B cell (primary cell): ENCODE results near the gene CHTF8. TPM values are rescaled to one million over a fixed set of nuclear protein-coding genes. Genes with fewer than 3 reads are reported as not detected.

Source experiments
- ATAC-seq: fragments of 200-7000 bp; cut with Tn5 transposase; one replicate; pipeline ENCODE4 v1.10.0; 2021; ENCODE audit warnings: low read depth, mild to moderate bottlenecking, moderate number of reproducible peaks, moderate library complexity
- CTCF ChIA-PET: fragments of 350-600 bp; sonication (Branson Sonifier 250); formaldehyde crosslinking; loops from one replicate; lab custom pipeline; 2021; ENCODE audit warnings: antibody characterized with exemption, inconsistent platforms; lab: Charles Lee
- POLR2A ChIA-PET: fragments of 350-600 bp; sonication (Branson Sonifier 250); formaldehyde crosslinking; loops from one replicate; lab custom pipeline; 2021; ENCODE audit warnings: antibody characterized with exemption; lab: Charles Lee
- DNase-seq: peaks from one replicate; pipeline ENCODE4 v3.0.0; 2013
- H2AFZ ChIP-seq: 2 replicates; pipeline ENCODE4 v1.6.1; 2012; ENCODE audit warnings: mild to moderate bottlenecking, low read depth, low read length; ENCODE audit not compliant: insufficient read depth, poor library complexity, severe bottlenecking
- H3K27ac ChIP-seq, 2 donors: 1 replicate in 1 of 2; 2 replicates in 1 of 2; pipeline ENCODE4 v1.5.1; 2012 to 2013; ENCODE audit warnings: low read length in 2 of 2, mild to moderate bottlenecking in 2 of 2, moderate library complexity in 1 of 2
- H3K27me3 ChIP-seq, 4 experiments: fragments of 200-600 bp in 1 of 4; sonication (generic) in 1 of 4; replicated peaks in 1 of 4; 1 replicate in 2 of 4; 2 replicates in 2 of 4; pipeline versions ENCODE4 v1.6.1 to v1.7.0; 2013 to 2016; ENCODE audit warnings: low read length in 3 of 4, mild to moderate bottlenecking in 2 of 4, mixed read lengths in 1 of 4, moderate library complexity in 1 of 4; ENCODE audit not compliant: insufficient read depth in 4 of 4, control insufficient read depth in 3 of 4; ENCODE audit errors: control extremely low read depth in 1 of 4
- H3K36me3 ChIP-seq, 2 experiments: replicated peaks in 1 of 2; 1 replicate in 1 of 2; 2 replicates in 1 of 2; pipeline versions ENCODE4 v1.6.1 to v1.7.1; 2013; ENCODE audit warnings: low read length in 1 of 2; ENCODE audit not compliant: insufficient read depth in 2 of 2, control insufficient read depth in 1 of 2; ENCODE audit errors: control extremely low read depth in 1 of 2, extremely low read depth in 1 of 2
- H3K4me1 ChIP-seq, 2 donors: fragments of 200-600 bp in 1 of 2; sonication (generic) in 1 of 2; 1 replicate in 1 of 2; 2 replicates in 1 of 2; pipeline versions ENCODE4 v1.5.1 to v1.6.1; 2013 to 2017; ENCODE audit warnings: low read length in 2 of 2; ENCODE audit not compliant: control insufficient read depth in 2 of 2, insufficient read depth in 2 of 2
- H3K4me2 ChIP-seq: replicated peaks from 2 replicates; pipeline ENCODE3; 2012; ENCODE audit warnings: mild to moderate bottlenecking, low read depth, low read length; ENCODE audit not compliant: poor library complexity, severe bottlenecking
- H3K4me3 ChIP-seq, 5 experiments: fragments of 200-600 bp in 1 of 5; sonication (generic) in 1 of 5; 1 replicate in 3 of 5; 2 replicates in 2 of 5; pipeline versions ENCODE4 v1.5.1 to v1.7.0; 2011 to 2016; ENCODE audit warnings: low read length in 4 of 5, mild to moderate bottlenecking in 4 of 5, low read depth in 2 of 5, control low read depth in 1 of 5, moderate library complexity in 1 of 5; ENCODE audit not compliant: insufficient read depth in 1 of 5; ENCODE audit errors: control extremely low read depth in 1 of 5, extremely low read depth in 1 of 5
- H3K79me2 ChIP-seq: fragments of 200-600 bp; sonication (generic); one replicate; pipeline ENCODE4 v1.6.0; 2016; ENCODE audit warnings: low read length; ENCODE audit not compliant: control insufficient read depth, insufficient read depth
- H3K9ac ChIP-seq: fragments of 200-600 bp; sonication (generic); 2 replicates; pipeline ENCODE4 v1.6.1; 2017; ENCODE audit warnings: mild to moderate bottlenecking, low read length, moderate library complexity
- H3K9me3 ChIP-seq, 3 donors: one replicate each; pipeline versions ENCODE4 v1.6.1 to v1.7.1; 2013; ENCODE audit warnings: low read length in 2 of 3; ENCODE audit not compliant: control insufficient read depth in 2 of 3, insufficient read depth in 1 of 3; ENCODE audit errors: control extremely low read depth in 1 of 3
- H4K20me1 ChIP-seq: 2 replicates; pipeline ENCODE4 v1.6.0; 2012; ENCODE audit warnings: mild to moderate bottlenecking, low read length; ENCODE audit not compliant: insufficient read depth, control insufficient read depth, poor library complexity, severe bottlenecking
- H3K27ac Mint-ChIP-seq: one replicate; pipeline ENCODE4 v1.8.0; 2021; ENCODE audit warnings: mixed read lengths
- H3K27me3 Mint-ChIP-seq: one replicate; pipeline ENCODE4 v1.8.0; 2021; ENCODE audit warnings: mixed read lengths
- H3K4me1 Mint-ChIP-seq: one replicate; pipeline ENCODE4 v1.8.0; 2021; ENCODE audit warnings: mixed read lengths
- H3K4me3 Mint-ChIP-seq: one replicate; pipeline ENCODE4 v1.8.0; 2021; ENCODE audit warnings: mixed read lengths
- H3K9me3 Mint-ChIP-seq: one replicate; pipeline ENCODE4 v1.8.0; 2022; ENCODE audit warnings: mixed read lengths; ENCODE audit not compliant: insufficient read depth
- CTCF ChIP-seq: fragments of 200-600 bp; IDR thresholded peaks from one replicate; pipeline ENCODE4 v1.8.0; 2022; ENCODE audit warnings: antibody characterized with exemption, mild to moderate bottlenecking
- EZH2 ChIP-seq: IDR thresholded peaks from 2 replicates; pipeline ENCODE4 v1.6.1; 2012; ENCODE audit warnings: borderline replicate concordance, low read depth, mild to moderate bottlenecking, moderate library complexity, low read length; ENCODE audit not compliant: insufficient read depth, poor library complexity, severe bottlenecking
- WGBS: methylation state at CpG from one replicate; pipeline ENCODE4 v1.1.5; 2013; ENCODE audit warnings: missing lambda C conversion rate; ENCODE audit not compliant: insufficient coverage; 5-methylcytosine and 5-hydroxymethylcytosine counted together
- intact Hi-C: fragments of 100-400 bp; cut with micrococcal nuclease; formaldehyde crosslinking; loops from one replicate; pipeline ENCODE4 v1.10.0; 2022
- polyA plus RNA-seq: library from polyadenylated mRNA; depleted of rRNA; stranded (reverse); fragments of >200 nt; gene quantifications from 2 replicates; pipeline ENCODE4 v1.2.3, GENCODE V29; 2012
- small RNA-seq: library from RNA; depleted of rRNA; stranded (forward); fragments of <200 nt; gene quantifications from one replicate; pipeline ENCODE3, GENCODE V24; 2012; ENCODE audit warnings: low replicate concordance, low read depth; ENCODE audit not compliant: insufficient read length
- total RNA-seq, 2 donors: library from RNA; stranded (reverse); fragments of 120-200 nt in 1 of 2; gene quantifications; 1 replicate in 1 of 2; 2 replicates in 1 of 2; pipeline versions ENCODE4 v1.2.3 to v1.2.4, GENCODE V29; 2013 to 2022

CHTF8 gene
- total and polyA plus RNA-seq, 2 donors (not counting 1 experiment from before 2014, with no cell fraction given) = 65.0 to 112 TPM

GRCh38 chr16:69069504-69069903 is 62.9 kb downstream of the CHTF8 start:
- no peaks in the 10 kb centered on the region for H3K9me3 ChIP-seq
- H3K27ac ChIP-seq = no peak overlapping the region
- no peaks in the 10 kb centered on the region for H3K27me3 ChIP-seq
- H3K4me1 ChIP-seq = no peaks in the 10 kb centered on the region
- H3K36me3 ChIP-seq = no peaks in the 10 kb centered on the region
- Mint-ChIP-seq H3K4me3 (no peak overlapping the region), H3K27ac (no peak overlapping the region), H3K4me1 (no peaks in the 10 kb centered on the region), H3K27me3 (no peaks in the 10 kb centered on the region), H3K9me3 (no peaks in the 10 kb centered on the region)
- H3K9ac ChIP-seq = no peak overlapping the region
- TF ChIP-seq EZH2 = no peak
- TF ChIP-seq CTCF = no peak
- no peak overlapping the region for H2AFZ ChIP-seq
- no peaks in the 10 kb centered on the region for H4K20me1 ChIP-seq
- DNase-seq = no peak
- ChIA-PET POLR2A (no interaction called here), CTCF (no interaction called here)
- H3K79me2 ChIP-seq = no peaks in the 10 kb centered on the region
- ATAC-seq = no peak
- WGBS = 93% methylated on average over 3 of the region's 5 CpGs
- H3K4me2 ChIP-seq = no peak overlapping the region
- H3K4me3 ChIP-seq = no peak overlapping the region
- intact Hi-C loops = no loop called here

Small RNAs within 50 kb of the gene (small RNA-seq; reads per million reads assigned to genes)
- not detected for gene RNU6-22P

Other genes starting within 250 kb of the CHTF8 start
- 2.5 and 2.6 TPM in 2 replicates for gene HAS3, start 26.9 kb downstream of the CHTF8 start, total RNA-seq
- 1.4 and 2.0 TPM in 2 replicates for gene HAS3, start 26.9 kb downstream of the CHTF8 start, polyA plus RNA-seq
- 29.4 and 30.1 TPM in 2 replicates for gene UTP4, start 61 bp upstream of the CHTF8 start, total RNA-seq
- gene UTP4, start 61 bp upstream of the CHTF8 start, polyA plus RNA-seq = 20.6 and 24.3 TPM in 2 replicates
- gene SNTB2, start 54.6 kb upstream of the CHTF8 start, total RNA-seq = 16.2 and 19.3 TPM in 2 replicates
- gene SNTB2, start 54.6 kb upstream of the CHTF8 start, polyA plus RNA-seq = 2.9 and 3.8 TPM in 2 replicates
- gene VPS4A, start 178.8 kb upstream of the CHTF8 start, total RNA-seq = 41.4 and 43.8 TPM in 2 replicates
- 32.5 and 33.1 TPM in 2 replicates for gene VPS4A, start 178.8 kb upstream of the CHTF8 start, polyA plus RNA-seq
- 9.2 and 9.6 TPM in 2 replicates for gene PDF, start 198.0 kb upstream of the CHTF8 start, total RNA-seq
- gene PDF, start 198.0 kb upstream of the CHTF8 start, polyA plus RNA-seq = 4.3 and 5.5 TPM in 2 replicates
- gene COG8, start 207.0 kb upstream of the CHTF8 start, total RNA-seq = 61.6 and 62.0 TPM in 2 replicates
- 22.9 and 34.4 TPM in 2 replicates for gene COG8, start 207.0 kb upstream of the CHTF8 start, polyA plus RNA-seq
- 20.2 and 29.3 TPM in 2 replicates for gene NIP7, start 207.2 kb upstream of the CHTF8 start, total RNA-seq
- gene NIP7, start 207.2 kb upstream of the CHTF8 start, polyA plus RNA-seq = 4.1 and 4.4 TPM in 2 replicates
- gene TMED6, start 219.2 kb upstream of the CHTF8 start, total RNA-seq = 4.5 and 6.3 TPM in 2 replicates
- gene TMED6, start 219.2 kb upstream of the CHTF8 start, polyA plus RNA-seq = 0.78 and 0.81 TPM in 2 replicates